Measurements from ENCODE around the gene UGT1A10.
"Not testable (repeated sequence)": the region's sequence is repeated elsewhere in the genome, so short reads cannot be mapped to it uniquely, and the experiment has no call there.

UGT1A10 gene

DNA sequence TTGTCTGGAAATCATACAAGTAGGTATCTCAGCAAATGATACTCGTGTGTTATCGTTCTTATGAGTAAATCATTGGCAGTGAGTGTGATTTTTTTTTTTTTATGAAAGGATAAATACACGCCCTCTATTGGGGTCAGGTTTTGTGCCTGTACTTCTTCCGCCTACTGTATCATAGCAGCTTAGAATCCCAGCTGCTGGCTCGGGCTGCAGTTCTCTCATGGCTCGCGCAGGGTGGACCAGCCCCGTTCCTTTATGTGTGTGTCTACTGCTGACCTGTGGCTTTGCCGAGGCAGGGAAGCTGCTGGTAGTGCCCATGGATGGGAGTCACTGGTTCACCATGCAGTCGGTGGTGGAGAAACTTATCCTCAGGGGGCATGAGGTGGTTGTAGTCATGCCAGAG, at the start of gene UGT1A10:
Gene UGT1A10, plus strand, starts transcription at position 143 of the 400 bp plus-strand sequence. Its CDS starts 75 bp downstream, at position 218.
- H3K4me3 ChIP-seq (ENCODE audit: low read depth, low read length); DNase-seq (ENCODE audit: low read depth): not testable (repeated sequence)

DNA sequence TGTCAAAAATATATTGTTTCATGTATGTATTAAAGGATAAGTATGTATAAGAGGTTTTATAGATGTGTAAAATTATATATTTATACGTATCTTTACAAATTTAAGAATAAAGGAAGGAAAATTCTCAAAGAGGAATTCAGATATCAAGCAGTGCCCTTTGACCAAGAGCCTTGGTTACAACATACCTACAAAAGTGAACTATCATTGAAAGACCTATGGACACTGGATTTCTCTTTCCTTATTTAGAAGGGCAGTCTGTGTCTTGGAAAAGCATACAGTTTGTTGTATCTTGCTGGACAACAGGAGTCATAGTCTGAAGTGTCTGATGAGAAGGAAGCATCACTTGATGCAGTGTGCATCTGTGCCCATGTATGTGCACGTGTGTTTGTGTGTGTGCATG, 47.8 kb upstream of the UGT1A10 start:
- TF ChIP-seq, protein P1, sequence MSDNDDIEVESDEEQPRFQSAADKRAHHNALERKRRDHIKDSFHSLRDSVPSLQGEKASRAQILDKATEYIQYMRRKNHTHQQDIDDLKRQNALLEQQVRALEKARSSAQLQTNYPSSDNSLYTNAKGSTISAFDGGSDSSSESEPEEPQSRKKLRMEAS (IDR thresholded peaks at IDR 0.05; ENCODE audit: low read depth, low read length) = no peak
- TF ChIP-seq POLR2A (IDR thresholded peaks at IDR 0.05; ENCODE audit: extremely low read depth, insufficient read length) (no peak), MYC (IDR thresholded peaks at IDR 0.05; ENCODE audit: low read depth, low read length) (no peak)
- TF ChIP-seq, protein P2, sequence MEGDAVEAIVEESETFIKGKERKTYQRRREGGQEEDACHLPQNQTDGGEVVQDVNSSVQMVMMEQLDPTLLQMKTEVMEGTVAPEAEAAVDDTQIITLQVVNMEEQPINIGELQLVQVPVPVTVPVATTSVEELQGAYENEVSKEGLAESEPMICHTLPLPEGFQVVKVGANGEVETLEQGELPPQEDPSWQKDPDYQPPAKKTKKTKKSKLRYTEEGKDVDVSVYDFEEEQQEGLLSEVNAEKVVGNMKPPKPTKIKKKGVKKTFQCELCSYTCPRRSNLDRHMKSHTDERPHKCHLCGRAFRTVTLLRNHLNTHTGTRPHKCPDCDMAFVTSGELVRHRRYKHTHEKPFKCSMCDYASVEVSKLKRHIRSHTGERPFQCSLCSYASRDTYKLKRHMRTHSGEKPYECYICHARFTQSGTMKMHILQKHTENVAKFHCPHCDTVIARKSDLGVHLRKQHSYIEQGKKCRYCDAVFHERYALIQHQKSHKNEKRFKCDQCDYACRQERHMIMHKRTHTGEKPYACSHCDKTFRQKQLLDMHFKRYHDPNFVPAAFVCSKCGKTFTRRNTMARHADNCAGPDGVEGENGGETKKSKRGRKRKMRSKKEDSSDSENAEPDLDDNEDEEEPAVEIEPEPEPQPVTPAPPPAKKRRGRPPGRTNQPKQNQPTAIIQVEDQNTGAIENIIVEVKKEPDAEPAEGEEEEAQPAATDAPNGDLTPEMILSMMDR (IDR thresholded peaks at IDR 0.05; ENCODE audit: low read depth, low read length) = no peak
- no peak for DNase-seq (ENCODE audit: low read depth)
- H3K4me3 ChIP-seq (ENCODE audit: low read depth, low read length) = no peak overlapping the region

DNA sequence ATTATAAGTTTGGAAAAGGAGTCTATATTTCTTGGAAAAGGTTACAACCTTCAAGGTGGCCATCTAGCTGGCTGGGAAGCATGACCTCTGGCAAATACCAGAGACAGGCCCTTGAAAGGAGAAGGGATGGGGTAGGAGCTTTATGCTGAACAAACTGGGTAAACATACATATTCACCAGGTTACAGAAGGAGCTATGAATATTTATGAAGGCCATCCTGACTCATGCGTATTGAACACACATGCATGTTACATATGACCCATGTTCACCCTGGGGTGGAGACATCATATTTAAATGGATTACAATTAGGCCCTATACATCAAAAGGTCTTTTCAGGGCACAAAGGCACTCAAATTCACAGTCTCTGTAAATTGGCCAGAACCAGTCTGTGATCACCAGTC, 43.5 kb upstream of the UGT1A10 start:
- not testable (repeated sequence) for H3K4me3 ChIP-seq (ENCODE audit: low read depth, low read length)

DNA sequence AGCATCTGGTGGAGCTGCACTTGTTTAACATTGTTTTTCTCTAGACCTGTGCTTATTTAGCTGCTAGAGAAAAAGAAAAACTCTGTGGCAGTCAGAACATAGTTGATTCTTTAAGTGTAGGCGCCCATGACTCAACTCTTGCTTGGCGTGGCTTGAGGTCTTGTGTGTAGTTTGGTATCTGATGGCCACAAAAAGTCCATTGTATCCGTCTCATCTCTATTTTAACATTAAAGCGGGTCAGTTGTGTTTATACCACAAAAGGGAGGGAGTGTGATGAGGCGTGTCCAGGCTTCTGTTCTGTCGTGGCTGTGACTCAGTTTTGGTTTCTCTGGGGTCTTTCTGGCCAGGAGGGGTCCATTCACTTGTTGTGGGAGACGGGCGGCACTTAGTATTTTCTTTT, 43.0 kb upstream of the UGT1A10 start:
- DNase-seq (ENCODE audit: low read depth) = no peak
- no peak overlapping the region for H3K4me3 ChIP-seq (ENCODE audit: low read depth, low read length)
- TF ChIP-seq, protein P2 (IDR thresholded peaks at IDR 0.05; ENCODE audit: low read depth, low read length) = no peak
- TF ChIP-seq, protein P1 (IDR thresholded peaks at IDR 0.05; ENCODE audit: low read depth, low read length) = no peak
- TF ChIP-seq MYC (IDR thresholded peaks at IDR 0.05; ENCODE audit: low read depth, low read length) = no peak
- no peak for TF ChIP-seq POLR2A (IDR thresholded peaks at IDR 0.05; ENCODE audit: extremely low read depth, insufficient read length)

More for the DNA sequence above, 43.5 kb upstream of the UGT1A10 start:
- not testable (repeated sequence) for DNase-seq (ENCODE audit: low read depth)

DNA sequence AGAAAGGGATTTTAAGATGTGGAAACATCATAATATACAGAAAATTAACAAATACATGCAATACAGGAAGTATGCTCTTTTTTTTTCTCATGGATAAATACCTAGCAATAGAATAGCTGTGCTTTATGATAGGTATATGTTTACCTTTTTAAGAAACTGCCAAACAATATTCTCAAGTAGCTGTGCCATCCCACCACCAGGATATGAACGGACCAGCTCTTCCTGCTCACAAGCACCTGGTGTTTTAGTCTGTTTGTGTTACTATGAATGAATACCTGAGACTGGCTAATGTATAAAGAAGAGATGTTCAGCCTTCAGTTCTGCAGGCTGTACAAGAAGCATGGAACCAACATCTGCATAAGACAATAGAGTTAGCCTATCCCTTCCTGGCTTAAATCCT, 38.7 kb upstream of the UGT1A10 start:
- DNase-seq (ENCODE audit: low read depth) = no peak
- no peak overlapping the region for H3K4me3 ChIP-seq (ENCODE audit: low read depth, low read length)
- TF ChIP-seq POLR2A (IDR thresholded peaks at IDR 0.05; ENCODE audit: extremely low read depth, insufficient read length) (no peak), MYC (IDR thresholded peaks at IDR 0.05; ENCODE audit: low read depth, low read length) (no peak)
- TF ChIP-seq, protein P1 (IDR thresholded peaks at IDR 0.05; ENCODE audit: low read depth, low read length) = no peak
- TF ChIP-seq, protein P2 (IDR thresholded peaks at IDR 0.05; ENCODE audit: low read depth, low read length) = no peak

DNA sequence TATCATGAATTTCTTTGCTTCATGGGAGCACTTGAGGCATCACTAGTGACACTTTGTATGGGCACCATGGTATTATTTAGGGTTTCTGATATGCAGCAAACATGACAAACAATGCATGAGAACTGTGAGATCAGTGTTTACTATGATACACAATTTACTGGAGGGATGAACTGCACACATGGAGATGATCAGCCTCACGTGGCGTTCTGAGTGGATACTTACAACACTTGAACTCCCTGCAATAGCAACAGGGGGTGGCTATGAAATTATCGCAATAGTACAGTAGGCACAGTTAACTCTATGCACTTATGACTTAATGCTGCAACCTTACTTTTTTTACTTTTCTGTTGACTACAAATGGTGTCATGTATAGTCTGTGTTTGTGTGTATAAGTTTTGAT, 37.3 kb upstream of the UGT1A10 start:
- no peak overlapping the region for H3K4me3 ChIP-seq (ENCODE audit: low read depth, low read length)
- TF ChIP-seq, protein P1 (IDR thresholded peaks at IDR 0.05; ENCODE audit: low read depth, low read length) = no peak
- TF ChIP-seq MYC (IDR thresholded peaks at IDR 0.05; ENCODE audit: low read depth, low read length) (no peak), POLR2A (IDR thresholded peaks at IDR 0.05; ENCODE audit: extremely low read depth, insufficient read length) (no peak)
- TF ChIP-seq, protein P2 (IDR thresholded peaks at IDR 0.05; ENCODE audit: low read depth, low read length) = no peak
- no peak for DNase-seq (ENCODE audit: low read depth)

DNA sequence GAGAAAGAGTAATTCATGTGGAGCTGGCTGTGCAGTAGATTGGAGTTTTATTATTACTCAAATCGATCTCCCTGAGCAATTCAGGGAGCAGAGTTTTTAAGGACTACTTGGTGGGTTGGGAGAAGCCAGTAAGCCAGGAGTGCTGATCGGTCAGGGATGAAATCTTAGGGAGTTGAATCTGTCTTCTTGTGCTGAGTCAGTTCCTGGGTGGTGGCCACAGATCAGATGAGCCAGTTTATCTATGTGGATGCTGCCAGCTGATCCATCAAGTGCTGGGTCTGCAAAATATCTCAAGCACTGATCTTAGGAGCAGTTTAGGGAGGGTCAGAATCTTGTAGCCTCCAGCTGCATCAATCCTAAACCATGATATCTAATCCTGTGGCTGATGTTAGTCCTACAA, 35.9 kb upstream of the UGT1A10 start:
- H3K4me3 ChIP-seq (ENCODE audit: low read depth, low read length) = no peak overlapping the region
- TF ChIP-seq POLR2A (IDR thresholded peaks at IDR 0.05; ENCODE audit: extremely low read depth, insufficient read length) = no peak
- no peak for DNase-seq (ENCODE audit: low read depth)
